Measurements from ENCODE around the gene MPRIP.

The MPRIP gene

GRCh38 chr17:17221329-17221728 is 179.1 kb downstream of the MPRIP start:
- no peak for DNase-seq

- no peak for DNase-seq
These were observed 181.5 kb downstream of the MPRIP start for GRCh38 chr17:17223736-17224135.

GRCh38 chr17:17224137-17224536 is 181.9 kb downstream of the MPRIP start:
- no peak for DNase-seq

- DNase-seq: no peak
These were observed 183.6 kb downstream of the MPRIP start for GRCh38 chr17:17225901-17226300.

GRCh38 chr17:17226451-17227265 is 184.4 kb downstream of the MPRIP start:
- no peak for DNase-seq

GRCh38 chr17:17227608-17228520 is 185.6 kb downstream of the MPRIP start:
- DNase-seq: no peak

- no peak for DNase-seq
These were observed 186.4 kb downstream of the MPRIP start for GRCh38 chr17:17228521-17229279.

- no peak for DNase-seq
These were observed 187.4 kb downstream of the MPRIP start for GRCh38 chr17:17229416-17230384.

GRCh38 chr17:17231621-17232302 is 189.5 kb downstream of the MPRIP start:
- no peak for DNase-seq

- no peak for DNase-seq
These were observed 190.0 kb downstream of the MPRIP start for GRCh38 chr17:17232303-17232621.

- no peak for DNase-seq
These were observed 193.2 kb downstream of the MPRIP start for GRCh38 chr17:17235212-17236174.

- peak; percentile 6 for DNase-seq
These were observed 194.2 kb downstream of the MPRIP start for GRCh38 chr17:17236295-17237025.

GRCh38 chr17:17237026-17237799 is 195.0 kb downstream of the MPRIP start, which contains the start of gene FLCN:
Gene FLCN, minus strand, starts transcription at chr17:17237168. Its CDS starts 9,031 bp downstream, at chr17:17228137.
- DNase-seq: peak; percentile 80

GRCh38 chr17:17239832-17240231 is 197.6 kb downstream of the MPRIP start:
- DNase-seq: no peak

GRCh38 chr17:17241656-17242055 is 199.4 kb downstream of the MPRIP start:
- DNase-seq: no peak

- DNase-seq: no peak
These were observed 200.0 kb downstream of the MPRIP start for GRCh38 chr17:17242246-17242645.
